PC-3 (cell line): ENCODE measurements around the gene SLIT1.

Experiments used
- CTCF ChIP-seq: fragments of 300-600 bp; sonication (generic); conservative IDR thresholded peaks from 2 replicates; pipeline ENCODE4 v1.5.1; 2017; ENCODE audit warnings: antibody characterized with exemption, low read depth, mild to moderate bottlenecking, low read length
- EZH2 ChIP-seq: fragments of 300-600 bp; sonication (generic); IDR thresholded peaks from one replicate; pipeline ENCODE4 v1.6.1; 2017; ENCODE audit warnings: antibody characterized with exemption, mild to moderate bottlenecking, low read length; ENCODE audit not compliant: unreplicated experiment
- EZH2phosphoT487 ChIP-seq: fragments of 300-600 bp; sonication (generic); IDR thresholded peaks from 2 replicates; pipeline ENCODE4 v1.6.1; 2018; ENCODE audit warnings: mild to moderate bottlenecking, antibody characterized with exemption, low read length, borderline replicate concordance

- TF ChIP-seq CTCF (no peak), EZH2 (no peak), EZH2phosphoT487 (no peak)
These were observed 173.3 kb downstream of the SLIT1 start for GRCh38 chr10:97012470-97012869.
